NCI-H2171 (cell line): Measurements from ENCODE around the gene PCBP3.
"Not testable (repeated sequence)": the region's sequence is repeated elsewhere in the genome, so short reads cannot be mapped to it uniquely, and the experiment has no call there.

ENCODE experiments used
- DNase-seq: peaks from one replicate; lab custom pipeline; 2025; lab: John Stamatoyannopoulos, UW

The PCBP3 gene

GRCh38 chr21:45643021-45643980 lies at the start of gene PCBP3:
PCBP3 (plus strand) TSS chr21:45643725; CDS start chr21:45850086, 206,361 bp downstream.
- DNase-seq, result peak; percentile 99

GRCh38 chr21:45594721-45595489 lies 48.6 kb upstream of the PCBP3 start:
- DNase-seq, result no peak

GRCh38 chr21:45595574-45596295 lies 47.8 kb upstream of the PCBP3 start:
- no peak for DNase-seq

- peak; percentile 42 for DNase-seq
Observed at GRCh38 chr21:45596704-45597318, 46.7 kb upstream of the PCBP3 start.

GRCh38 chr21:45598109-45598508 lies 45.4 kb upstream of the PCBP3 start:
- DNase-seq, result no peak

GRCh38 chr21:45598666-45599065 lies 44.9 kb upstream of the PCBP3 start:
- DNase-seq, result no peak

- no peak for DNase-seq
Observed at GRCh38 chr21:45599146-45599581, 44.4 kb upstream of the PCBP3 start.

GRCh38 chr21:45600248-45600647 lies 43.3 kb upstream of the PCBP3 start:
- DNase-seq, result no peak

GRCh38 chr21:45601551-45601950 lies 42.0 kb upstream of the PCBP3 start:
- DNase-seq, result no peak

GRCh38 chr21:45602106-45602505 lies 41.4 kb upstream of the PCBP3 start:
- no peak for DNase-seq

- DNase-seq, result no peak
Observed at GRCh38 chr21:45603481-45603880, 40.0 kb upstream of the PCBP3 start.

GRCh38 chr21:45604681-45605080 lies 38.8 kb upstream of the PCBP3 start:
- DNase-seq, result not testable (repeated sequence)

- no peak for DNase-seq
Observed at GRCh38 chr21:45607021-45607908, 36.3 kb upstream of the PCBP3 start.

GRCh38 chr21:45607909-45608295 lies 35.6 kb upstream of the PCBP3 start:
- DNase-seq, result no peak

GRCh38 chr21:45608747-45609470 lies 34.6 kb upstream of the PCBP3 start:
- DNase-seq, result peak; percentile 46

- DNase-seq, result not testable (repeated sequence)
Observed at GRCh38 chr21:45609616-45610015, 33.9 kb upstream of the PCBP3 start.

- DNase-seq, result no peak
Observed at GRCh38 chr21:45611296-45611695, 32.2 kb upstream of the PCBP3 start.

- no peak for DNase-seq
Observed at GRCh38 chr21:45611939-45612664, 31.4 kb upstream of the PCBP3 start.

- DNase-seq, result not testable (repeated sequence)
Observed at GRCh38 chr21:45612665-45613019, 30.9 kb upstream of the PCBP3 start.
